HG02678 (cell line): Measurements from ENCODE around the gene CDX1.

Experiments
- ATAC-seq: cut with Tn5 transposase; IDR thresholded peaks from one replicate; pipeline ENCODE4 v1.9.1; 2021; ENCODE audit warnings: mild to moderate bottlenecking, moderate library complexity; ENCODE audit not compliant: unreplicated experiment

Gene CDX1

GRCh38 chr5:150166650-150167511, at the start of gene CDX1:
Gene CDX1 (plus strand): TSS chr5:150166778. CDS start chr5:150166877, 99 bp downstream.
- no peak for ATAC-seq

GRCh38 chr5:150117945-150118560, 48.5 kb upstream of the CDX1 start:
- ATAC-seq = no peak

- ATAC-seq = no peak
These were observed 47.9 kb upstream of the CDX1 start for GRCh38 chr5:150118561-150119229.

GRCh38 chr5:150119421-150120061, 47.0 kb upstream of the CDX1 start:
- no peak for ATAC-seq

GRCh38 chr5:150120062-150120441, 46.5 kb upstream of the CDX1 start:
- ATAC-seq = no peak

- no peak for ATAC-seq
These were observed 45.7 kb upstream of the CDX1 start for GRCh38 chr5:150120617-150121447.

- ATAC-seq = no peak
These were observed 45.0 kb upstream of the CDX1 start for GRCh38 chr5:150121448-150122157.

GRCh38 chr5:150122158-150122510, 44.4 kb upstream of the CDX1 start:
- peak; percentile 75 for ATAC-seq

GRCh38 chr5:150122536-150123481, 43.8 kb upstream of the CDX1 start:
- no peak for ATAC-seq

- ATAC-seq = no peak
These were observed 43.0 kb upstream of the CDX1 start for GRCh38 chr5:150123542-150123941.

- ATAC-seq = no peak
These were observed 42.4 kb upstream of the CDX1 start for GRCh38 chr5:150124111-150124557.

GRCh38 chr5:150124596-150124995, 42.0 kb upstream of the CDX1 start:
- no peak for ATAC-seq

GRCh38 chr5:150125334-150125733, 41.2 kb upstream of the CDX1 start:
- ATAC-seq = no peak

- ATAC-seq = no peak
These were observed 40.2 kb upstream of the CDX1 start for GRCh38 chr5:150126199-150126920.

GRCh38 chr5:150126921-150127265, 39.7 kb upstream of the CDX1 start:
- no peak for ATAC-seq

- ATAC-seq = no peak
These were observed 37.1 kb upstream of the CDX1 start for GRCh38 chr5:150129454-150129812.

GRCh38 chr5:150129813-150130492, 36.6 kb upstream of the CDX1 start:
- ATAC-seq = peak; percentile 53

- ATAC-seq = no peak
These were observed 36.1 kb upstream of the CDX1 start for GRCh38 chr5:150130493-150130922.
